OCI-LY7 (cell line): ENCODE results near the gene APBB2.

Source experiments
- EZH2phosphoT487 ChIP-seq: fragments of 200-600 bp; sonication (generic); IDR thresholded peaks from 2 replicates; pipeline ENCODE4 v1.6.1; 2018; ENCODE audit warnings: low read depth, borderline replicate concordance, mild to moderate bottlenecking, mixed run types, antibody characterized with exemption, low read length, moderate library complexity, mixed read lengths
- TF ChIP-seq, protein P1 (sequence below): fragments of 200-600 bp; sonication (generic); conservative IDR thresholded peaks from 2 replicates; pipeline ENCODE4 v1.5.1; 2014; ENCODE audit warnings: mild to moderate bottlenecking, antibody characterized with exemption, low read length, moderate library complexity, mixed read lengths

DNA sequence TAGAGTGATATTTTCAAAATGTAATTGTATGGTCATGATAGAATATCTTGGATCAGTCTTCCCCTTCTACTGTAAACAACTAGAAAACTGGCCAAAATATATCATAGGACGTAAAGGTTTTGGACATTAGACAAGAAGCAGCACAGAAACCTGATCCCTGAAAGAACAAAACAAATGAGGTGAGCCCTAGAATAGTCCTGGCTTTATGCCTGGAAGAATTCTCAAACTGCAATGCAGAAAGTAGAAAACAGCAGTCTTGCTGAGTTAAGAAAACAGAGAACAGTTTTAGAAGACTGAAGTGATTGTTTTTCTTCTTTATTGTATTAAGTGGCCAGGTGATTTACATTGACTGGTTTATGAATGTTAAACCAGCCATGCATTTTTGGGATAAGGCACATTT is 445.1 kb downstream of the APBB2 start:
- TF ChIP-seq, protein P1, sequence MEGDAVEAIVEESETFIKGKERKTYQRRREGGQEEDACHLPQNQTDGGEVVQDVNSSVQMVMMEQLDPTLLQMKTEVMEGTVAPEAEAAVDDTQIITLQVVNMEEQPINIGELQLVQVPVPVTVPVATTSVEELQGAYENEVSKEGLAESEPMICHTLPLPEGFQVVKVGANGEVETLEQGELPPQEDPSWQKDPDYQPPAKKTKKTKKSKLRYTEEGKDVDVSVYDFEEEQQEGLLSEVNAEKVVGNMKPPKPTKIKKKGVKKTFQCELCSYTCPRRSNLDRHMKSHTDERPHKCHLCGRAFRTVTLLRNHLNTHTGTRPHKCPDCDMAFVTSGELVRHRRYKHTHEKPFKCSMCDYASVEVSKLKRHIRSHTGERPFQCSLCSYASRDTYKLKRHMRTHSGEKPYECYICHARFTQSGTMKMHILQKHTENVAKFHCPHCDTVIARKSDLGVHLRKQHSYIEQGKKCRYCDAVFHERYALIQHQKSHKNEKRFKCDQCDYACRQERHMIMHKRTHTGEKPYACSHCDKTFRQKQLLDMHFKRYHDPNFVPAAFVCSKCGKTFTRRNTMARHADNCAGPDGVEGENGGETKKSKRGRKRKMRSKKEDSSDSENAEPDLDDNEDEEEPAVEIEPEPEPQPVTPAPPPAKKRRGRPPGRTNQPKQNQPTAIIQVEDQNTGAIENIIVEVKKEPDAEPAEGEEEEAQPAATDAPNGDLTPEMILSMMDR = no peak
- no peak for TF ChIP-seq EZH2phosphoT487
